Suppressor macrophage treated with lipopolysaccharide for 4 hours (primary cell): ENCODE measurements around the gene ACSL6.

ENCODE experiments used
- DNase-seq: peaks from one replicate; pipeline ENCODE4 v3.0.0-alpha.2; 2020

The ACSL6 gene

DNA sequence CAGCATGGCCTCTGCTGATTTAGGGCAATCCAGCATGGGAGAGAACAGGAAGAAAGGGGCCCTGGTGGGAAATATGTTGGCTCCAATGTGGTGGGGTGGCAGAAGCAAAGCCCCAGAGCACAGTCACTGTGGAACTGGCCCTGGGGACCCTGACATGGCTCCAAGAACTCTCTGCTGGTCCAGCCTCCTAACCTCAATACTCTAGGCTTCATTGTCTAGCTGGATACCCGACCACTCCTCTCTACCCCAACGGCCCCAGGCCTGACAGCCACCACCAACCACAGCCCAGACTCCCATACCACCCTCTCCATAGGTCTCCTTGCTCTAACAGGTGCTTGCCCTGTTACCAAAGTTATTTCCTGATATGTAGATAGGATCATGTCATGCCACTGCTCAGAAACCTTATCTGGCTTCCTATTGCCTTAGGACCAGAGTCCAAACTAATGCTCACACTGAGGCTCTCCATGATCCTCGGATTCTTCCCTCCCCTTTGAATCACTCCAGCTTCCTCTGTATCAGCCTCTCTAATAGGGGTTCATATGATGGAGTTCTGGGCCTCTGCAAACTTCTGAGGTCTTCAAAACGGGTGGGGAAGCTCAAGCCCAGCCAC lies 12.9 kb downstream of the ACSL6 start:
- DNase-seq = no peak

GRCh38 chr5:131997727-131998117 lies 13.7 kb downstream of the ACSL6 start:
- no peak for DNase-seq

DNA sequence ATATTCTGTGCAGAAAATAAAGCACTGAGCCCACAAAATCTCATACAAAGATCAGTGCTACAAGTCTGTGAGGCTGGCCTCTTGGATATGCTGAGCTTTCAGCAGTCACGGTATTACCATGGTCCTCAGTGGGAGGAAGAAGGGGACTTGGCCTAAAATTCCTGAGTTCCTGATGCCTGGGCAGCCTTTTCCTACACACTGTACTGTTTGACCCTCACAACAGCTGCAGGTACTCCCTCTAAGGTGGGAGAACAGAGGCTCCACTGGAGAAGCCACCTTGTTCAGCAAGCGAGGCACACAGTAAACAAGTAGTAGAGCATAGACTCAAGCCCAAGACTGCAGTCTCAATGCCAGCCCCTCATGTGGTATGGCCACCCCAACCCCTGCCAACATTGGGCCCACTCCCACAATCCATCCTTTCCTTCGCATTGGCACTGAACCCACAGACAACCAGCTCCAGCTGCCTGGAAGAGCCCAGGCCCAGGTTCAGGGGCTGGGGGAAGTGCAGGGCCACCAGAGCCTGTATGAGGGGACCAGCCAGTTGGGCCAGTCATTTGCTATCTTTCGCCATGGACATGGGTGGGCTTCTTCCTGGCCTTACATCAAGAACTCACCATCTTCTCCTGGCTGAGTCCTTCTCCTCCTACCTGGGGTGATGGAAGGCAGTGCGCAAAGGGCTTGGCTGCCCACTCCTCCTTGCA lies 14.3 kb downstream of the ACSL6 start:
- DNase-seq = no peak

DNA sequence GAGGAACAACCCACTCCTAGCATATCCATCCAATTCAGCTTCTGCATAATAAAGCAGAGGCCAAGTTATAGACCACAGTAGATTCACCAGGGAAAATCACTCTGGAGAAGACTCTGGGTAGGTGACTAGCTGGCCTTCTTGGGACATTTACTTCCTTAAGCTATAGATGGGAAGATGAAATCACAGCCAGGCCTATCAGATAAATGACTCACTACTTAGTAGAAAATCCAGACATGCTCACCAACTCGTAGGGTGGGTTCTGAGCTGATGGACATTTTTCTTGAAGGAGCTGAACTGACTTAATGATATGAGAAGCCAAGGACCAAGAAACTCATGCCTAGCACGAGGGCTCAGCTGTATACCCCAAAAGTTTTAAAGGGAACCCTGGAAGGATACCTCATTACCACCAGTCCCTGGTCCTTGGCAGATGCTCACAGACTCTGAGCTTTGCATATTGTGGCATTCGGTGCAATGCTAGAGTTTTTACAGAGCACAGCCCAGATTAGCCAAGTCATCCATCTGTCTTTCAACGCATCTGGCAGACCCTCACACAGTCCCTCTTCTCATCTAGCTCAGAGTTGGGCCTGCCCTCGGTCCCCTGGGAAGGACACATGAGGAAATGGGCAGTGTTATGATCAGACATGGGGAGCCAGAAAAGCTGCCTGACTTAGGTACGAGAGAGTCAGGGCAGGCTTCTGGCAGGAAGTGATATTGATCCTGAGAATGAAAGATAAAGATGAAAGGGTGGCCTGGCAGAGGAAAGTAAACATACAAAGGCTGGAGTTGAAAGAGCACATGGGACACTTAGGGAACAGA lies 15.0 kb downstream of the ACSL6 start:
- peak; percentile 9 for DNase-seq

DNA sequence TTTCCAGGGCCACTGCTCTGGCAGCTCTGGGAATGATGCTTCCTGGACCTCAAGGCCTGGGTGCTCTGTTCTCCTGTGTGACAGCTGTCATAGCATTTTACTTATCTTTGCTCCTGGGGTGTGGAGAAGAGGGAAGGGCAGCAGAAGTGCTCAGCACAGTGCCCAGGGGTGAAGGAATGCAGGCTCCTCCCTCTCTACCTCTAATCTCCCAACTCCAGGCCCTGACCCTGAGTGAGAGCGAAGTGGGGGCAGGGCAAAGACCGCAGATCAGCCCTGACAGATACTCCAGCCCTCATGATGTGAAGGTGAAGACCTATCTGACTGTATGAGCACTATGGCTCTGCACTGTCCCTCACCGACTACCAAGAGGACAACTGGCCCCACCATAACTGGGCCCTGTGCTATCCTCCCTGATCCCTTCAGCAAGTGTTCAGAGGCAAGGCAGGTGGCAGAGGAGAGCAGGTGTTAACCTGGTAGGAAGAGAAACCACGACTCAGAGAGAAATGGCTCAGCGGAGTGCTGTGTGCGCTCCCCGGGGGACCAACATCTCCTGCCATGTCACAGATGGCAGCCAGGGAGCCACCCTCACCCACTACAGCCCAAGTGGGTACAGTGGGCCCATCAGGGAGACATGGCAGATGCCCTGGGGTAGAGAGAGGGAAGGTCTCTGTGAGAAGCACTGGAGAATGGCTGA lies 16.8 kb downstream of the ACSL6 start:
- no peak for DNase-seq

GRCh38 chr5:131994090-131994489 lies 17.4 kb downstream of the ACSL6 start:
- DNase-seq = no peak

DNA sequence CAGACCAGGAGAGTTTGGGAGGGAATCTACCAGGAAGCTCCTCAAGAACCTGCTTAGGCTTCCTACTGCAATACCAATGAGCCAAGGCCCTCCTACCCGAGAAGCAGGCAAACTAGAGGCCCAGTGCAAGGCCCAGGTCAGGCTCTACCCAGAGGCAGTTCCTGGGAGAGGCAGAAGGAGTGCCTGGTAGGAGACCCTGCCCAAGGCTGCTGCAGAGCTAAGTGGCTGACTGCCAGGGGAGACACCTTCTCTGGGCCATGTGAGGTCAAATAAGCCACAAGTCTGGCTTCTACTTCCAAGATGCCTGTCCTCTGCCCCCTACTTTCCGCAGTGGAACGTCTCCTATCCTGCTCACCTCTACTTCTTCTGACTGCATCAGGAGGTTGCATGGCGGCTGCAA lies 17.8 kb downstream of the ACSL6 start:
- DNase-seq = no peak

GRCh38 chr5:131992370-131992769 lies 19.1 kb downstream of the ACSL6 start:
- DNase-seq = no peak

- DNase-seq = no peak
Observed at GRCh38 chr5:131991593-131992324, 19.7 kb downstream of the ACSL6 start.

DNA sequence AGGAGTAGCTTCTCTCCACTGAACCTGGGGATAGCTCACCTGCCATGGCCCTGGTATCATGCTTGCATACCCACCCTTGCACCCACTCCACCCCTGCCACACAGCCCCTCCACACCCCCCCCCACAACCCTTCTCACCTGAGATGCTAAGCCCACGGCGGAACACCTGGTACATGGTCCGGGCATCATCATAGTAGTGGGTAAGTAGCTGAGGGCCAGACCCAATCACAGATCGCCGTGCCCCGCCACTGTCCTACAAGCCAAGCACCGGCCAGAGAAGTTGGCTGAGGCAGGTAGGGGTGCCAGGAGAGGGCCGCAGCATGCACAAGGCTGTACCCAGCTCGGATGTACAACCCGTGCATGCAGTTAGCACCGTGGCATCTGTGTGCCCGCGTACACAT lies 20.7 kb downstream of the ACSL6 start:
- no peak for DNase-seq

DNA sequence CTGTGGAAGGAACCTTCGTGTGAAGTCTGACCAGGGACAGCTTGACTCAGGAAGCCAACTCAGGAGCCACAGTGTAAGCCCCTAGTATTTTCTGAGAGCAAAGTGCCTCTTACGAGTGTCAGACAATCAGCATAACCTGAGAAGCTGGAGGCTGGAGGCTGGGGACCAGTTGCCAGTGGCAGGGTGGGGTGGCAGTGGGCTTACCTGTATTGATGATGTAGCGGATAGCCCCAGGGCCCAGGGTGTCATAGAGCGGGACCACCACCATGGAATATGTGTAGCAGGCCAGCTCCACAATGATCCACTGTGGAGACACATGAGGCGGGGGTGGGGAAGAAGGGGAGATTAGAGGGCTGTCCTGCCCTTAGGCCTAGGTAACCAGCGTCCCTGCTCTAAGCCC lies 22.9 kb downstream of the ACSL6 start:
- DNase-seq = no peak

DNA sequence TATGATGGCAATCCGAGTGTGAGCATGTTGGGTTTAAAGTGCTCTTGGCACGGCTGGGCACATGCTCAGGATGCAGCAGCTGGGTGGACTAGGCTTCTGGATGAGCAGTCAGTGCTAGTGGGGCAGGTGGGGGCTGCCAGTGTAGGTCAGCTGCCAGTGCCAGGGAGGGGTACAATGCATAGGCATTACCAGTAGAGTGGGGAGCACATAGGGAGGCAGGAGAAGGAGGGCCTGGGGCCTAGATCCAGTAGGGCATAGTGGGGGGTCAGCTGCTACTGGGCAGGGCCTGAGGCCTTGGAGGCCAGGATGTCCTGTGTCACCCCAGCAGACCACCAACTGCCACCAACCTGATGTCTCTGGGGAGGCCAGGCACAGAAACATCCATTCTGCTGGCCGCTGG lies 24.2 kb downstream of the ACSL6 start:
- DNase-seq = no peak

DNA sequence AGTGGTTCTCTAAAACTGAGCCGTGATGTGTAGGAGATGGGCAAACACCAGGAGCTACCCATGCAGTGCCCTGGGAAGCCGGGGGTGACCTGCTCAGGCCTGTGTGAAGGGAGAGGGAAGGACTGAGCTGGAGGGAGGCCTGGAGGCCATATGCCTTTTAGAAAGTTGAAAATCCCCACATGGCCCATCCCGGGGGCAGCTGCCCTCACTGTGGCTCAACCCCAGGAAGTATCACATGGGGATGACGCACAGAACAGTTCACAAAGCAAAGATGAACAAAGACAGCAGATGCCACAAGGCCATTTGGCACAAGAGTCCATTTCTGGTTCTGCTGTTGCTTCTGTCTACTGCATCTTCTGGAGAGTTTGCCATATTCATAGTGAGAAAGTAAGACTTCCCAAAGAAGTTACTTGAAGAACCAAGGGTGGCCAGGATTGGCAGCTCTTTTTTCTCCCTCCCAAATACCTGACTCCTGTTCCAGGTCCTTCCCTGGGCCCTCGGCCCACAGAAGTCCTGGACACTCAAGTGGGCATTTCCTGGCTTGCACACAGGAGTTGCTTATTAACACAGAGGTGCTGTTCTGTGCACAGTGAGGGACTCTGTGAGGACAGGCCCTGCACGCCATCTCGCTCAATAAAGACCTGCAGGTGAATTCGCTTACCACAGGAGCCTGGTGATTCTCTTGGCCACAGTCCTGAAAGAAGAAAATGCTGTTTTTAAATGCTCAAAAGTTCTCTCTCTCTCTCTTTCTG lies 25.1 kb downstream of the ACSL6 start:
- no peak for DNase-seq

GRCh38 chr5:131984956-131985665 lies 26.3 kb downstream of the ACSL6 start:
- DNase-seq = no peak

DNA sequence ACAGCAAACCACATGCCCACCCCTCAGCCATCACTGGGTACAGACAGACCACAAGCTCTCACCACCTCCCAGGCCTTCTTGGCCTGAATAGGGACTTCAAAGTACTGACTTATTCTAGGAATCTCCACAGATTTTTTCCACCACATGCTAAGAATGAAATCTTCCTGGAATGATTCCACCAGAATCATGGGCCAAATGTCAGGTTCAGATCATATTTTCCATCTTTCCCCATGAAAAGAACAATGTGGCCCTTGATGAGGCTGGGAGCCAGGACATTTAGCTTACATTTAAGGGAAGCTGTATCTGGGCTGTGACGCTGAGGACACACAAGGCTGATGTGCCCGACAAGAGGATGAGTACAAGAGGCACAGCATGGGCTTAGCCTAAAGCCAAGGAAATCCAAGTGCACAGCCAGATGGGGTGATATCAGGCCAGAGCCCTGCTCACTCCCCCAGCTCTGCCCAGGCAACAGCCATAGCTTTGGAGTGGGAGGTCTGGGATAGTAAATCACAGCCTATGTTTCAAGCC lies 28.1 kb downstream of the ACSL6 start:
- no peak for DNase-seq

DNA sequence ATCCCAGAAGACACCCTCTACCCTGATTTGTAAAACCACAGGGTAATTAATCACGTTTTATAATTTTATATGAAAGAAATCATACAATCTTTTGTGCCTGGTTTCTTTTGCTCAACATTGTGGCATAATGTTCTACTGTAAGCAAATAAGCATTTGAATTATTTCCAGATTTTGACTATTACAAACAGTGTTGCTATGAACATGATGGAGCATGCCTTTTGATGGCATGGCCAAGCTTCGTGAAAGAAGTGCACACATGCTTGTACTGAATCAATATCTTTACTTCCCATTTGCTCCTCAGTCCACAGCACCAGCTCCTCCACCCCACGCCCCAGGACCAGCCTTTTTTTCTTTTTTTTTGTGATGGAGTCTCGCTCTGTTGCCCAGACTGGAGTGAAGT lies 29.9 kb downstream of the ACSL6 start:
- DNase-seq = no peak

DNA sequence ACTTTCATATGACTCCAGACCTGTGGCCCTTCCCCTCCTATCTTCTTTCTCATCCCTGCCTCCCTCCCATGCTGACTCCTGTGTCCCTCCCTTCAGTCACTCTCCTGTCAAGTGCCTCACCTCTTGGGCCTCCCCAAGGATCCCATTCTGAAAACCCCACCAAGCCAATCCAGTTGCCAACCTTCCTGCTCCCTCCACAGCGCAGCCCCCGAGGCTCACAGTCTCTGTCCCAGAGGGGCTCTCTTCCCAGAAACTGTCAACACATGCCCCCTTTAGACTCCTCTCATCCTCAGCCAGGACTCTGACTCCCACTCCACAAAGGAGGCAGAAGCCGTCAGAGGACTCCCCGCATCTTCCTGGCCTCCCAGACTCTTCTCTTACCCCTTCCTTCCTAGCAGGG lies 30.8 kb downstream of the ACSL6 start:
- no peak for DNase-seq

- no peak for DNase-seq
Observed at GRCh38 chr5:131979816-131980215, 31.6 kb downstream of the ACSL6 start.

DNA sequence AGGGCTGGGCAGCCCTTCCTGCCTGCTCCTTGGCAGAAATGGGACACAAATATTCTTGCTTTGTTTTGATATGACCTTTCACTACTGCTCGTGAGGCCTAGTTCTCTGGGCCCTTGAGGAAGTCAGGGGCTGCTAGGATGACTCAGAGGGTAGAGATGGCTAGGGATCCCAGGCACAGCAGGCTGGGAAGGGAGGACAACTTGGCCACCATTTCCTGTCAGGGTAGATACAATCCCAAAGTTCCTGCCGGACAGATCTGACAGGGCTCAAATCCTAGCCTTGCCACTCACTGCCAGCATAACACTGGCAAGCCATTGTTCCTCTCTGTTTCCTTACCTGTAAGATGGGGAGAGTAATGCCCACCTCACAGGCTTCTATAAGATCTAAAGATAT lies 34.2 kb downstream of the ACSL6 start:
- no peak for DNase-seq

- DNase-seq = no peak
Observed at GRCh38 chr5:131976414-131977211, 34.8 kb downstream of the ACSL6 start.
